Prostate gland (tissue), 2 donors: ENCODE measurements around the gene KRTAP10-3. TPM values are rescaled to one million over a fixed set of nuclear protein-coding genes. Genes with fewer than 3 reads are reported as not detected.
"Not testable (repeated sequence)": the region's sequence is repeated elsewhere in the genome, so short reads cannot be mapped to it uniquely, and the experiment has no call there.

Experiments used
- DNase-seq: peaks from one replicate; pipeline ENCODE4 v3.0.0-alpha.2; 2019; ENCODE audit warnings: low spot score
- H3K27ac ChIP-seq, 2 donors: fragments of 200-600 bp; sonication (generic); 2 replicates each; pipeline ENCODE4 v1.5.1; 2017 to 2019
- H3K27me3 ChIP-seq: fragments of 200-600 bp; sonication (generic); replicated peaks from 2 replicates; pipeline ENCODE4 v1.5.1; 2019; ENCODE audit not compliant: insufficient read depth
- H3K36me3 ChIP-seq, 2 donors: fragments of 200-600 bp; sonication (generic); 1 replicate in 1 of 2; 2 replicates in 1 of 2; pipeline versions ENCODE4 v1.5.1 to v1.8.1; 2017 to 2019
- H3K4me1 ChIP-seq: fragments of 200-600 bp; sonication (generic); replicated peaks from 2 replicates; pipeline ENCODE4 v1.5.1; 2019
- H3K4me3 ChIP-seq, 2 donors: fragments of 200-600 bp; sonication (generic); 2 replicates each; pipeline ENCODE4 v1.5.1; 2017 to 2019
- H3K9me3 ChIP-seq: fragments of 200-600 bp; sonication (generic); 2 replicates; pipeline ENCODE4 v1.5.1; 2017
- POLR2A ChIP-seq: fragments of 450-650 bp; IDR thresholded peaks from one replicate; pipeline ENCODE4 v1.6.1; 2016; ENCODE audit warnings: antibody characterized with exemption, mild to moderate bottlenecking
- POLR2AphosphoS5 ChIP-seq: sonication (generic); formaldehyde crosslinking; IDR thresholded peaks from one replicate; pipeline ENCODE4 v1.6.1; 2017; ENCODE audit warnings: antibody characterized with exemption
- WGBS: methylation state at CpG from one replicate; pipeline ENCODE4 v1.1.5; 2018; 5-methylcytosine and 5-hydroxymethylcytosine counted together
- intact Hi-C: fragments of 100-400 bp; cut with DNase I; formaldehyde crosslinking; loops from one replicate; pipeline ENCODE4 v1.14.2; 2022
- total RNA-seq, 2 donors: library from RNA; depleted of rRNA; stranded (reverse); fragments of >200 nt; gene quantifications; one replicate each; pipeline ENCODE4 v1.1.0, GENCODE V29; 2016
- TF ChIP-seq, protein P1 (sequence below), 4 experiments: fragments of 200-600 bp in 2 of 4; fragments of 450-650 bp in 2 of 4; sonication (generic) in 2 of 4; IDR thresholded peaks; 1 replicate in 3 of 4; 2 replicates in 1 of 4; pipeline ENCODE4 v1.5.1; 2016 to 2019; ENCODE audit warnings: antibody characterized with exemption in 4 of 4, mild to moderate bottlenecking in 2 of 4, moderate library complexity in 2 of 4

Gene KRTAP10-3
- total RNA-seq, 2 donors from 2014 or later: not detected

DNA sequence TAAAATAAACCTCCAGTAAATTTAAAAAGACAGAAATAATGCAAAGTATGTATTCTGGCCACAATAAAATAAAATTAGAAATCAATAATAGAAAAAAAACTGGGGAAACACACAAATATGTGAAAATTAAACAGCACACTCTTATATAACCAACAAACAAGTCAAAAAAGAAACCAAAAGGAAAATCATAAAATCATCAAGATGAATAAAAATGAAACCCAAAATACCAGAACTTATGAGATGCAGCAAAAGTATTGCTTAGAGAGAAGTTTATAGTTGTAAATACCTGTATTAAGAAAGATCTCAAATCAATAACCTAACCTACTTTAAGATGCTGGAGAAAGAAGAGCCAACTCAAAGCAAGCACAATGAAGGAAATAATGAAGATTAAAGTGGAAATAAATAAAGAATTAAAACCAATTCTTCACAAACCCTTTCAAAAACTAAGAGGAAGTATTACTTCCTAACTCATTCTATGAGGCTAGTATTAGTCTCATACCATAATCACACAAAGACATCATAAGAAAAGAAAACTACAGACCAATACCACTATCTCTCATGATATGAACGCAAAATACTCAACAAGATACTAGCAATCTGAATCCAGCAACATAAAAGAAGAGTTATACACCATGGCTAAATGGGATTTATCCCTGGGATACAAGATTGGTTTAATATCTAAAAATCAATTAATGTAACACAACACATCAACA is 6.4 kb upstream of the KRTAP10-3 start:
- H3K4me3 ChIP-seq: no peak overlapping the region
- 88% methylated on average over 1 of the region's 1 CpG for WGBS
- H3K27me3 ChIP-seq: no peaks in the 10 kb centered on the region
- no peaks in the 10 kb centered on the region for H3K9me3 ChIP-seq
- no peak for TF ChIP-seq POLR2AphosphoS5
- TF ChIP-seq, protein P1, sequence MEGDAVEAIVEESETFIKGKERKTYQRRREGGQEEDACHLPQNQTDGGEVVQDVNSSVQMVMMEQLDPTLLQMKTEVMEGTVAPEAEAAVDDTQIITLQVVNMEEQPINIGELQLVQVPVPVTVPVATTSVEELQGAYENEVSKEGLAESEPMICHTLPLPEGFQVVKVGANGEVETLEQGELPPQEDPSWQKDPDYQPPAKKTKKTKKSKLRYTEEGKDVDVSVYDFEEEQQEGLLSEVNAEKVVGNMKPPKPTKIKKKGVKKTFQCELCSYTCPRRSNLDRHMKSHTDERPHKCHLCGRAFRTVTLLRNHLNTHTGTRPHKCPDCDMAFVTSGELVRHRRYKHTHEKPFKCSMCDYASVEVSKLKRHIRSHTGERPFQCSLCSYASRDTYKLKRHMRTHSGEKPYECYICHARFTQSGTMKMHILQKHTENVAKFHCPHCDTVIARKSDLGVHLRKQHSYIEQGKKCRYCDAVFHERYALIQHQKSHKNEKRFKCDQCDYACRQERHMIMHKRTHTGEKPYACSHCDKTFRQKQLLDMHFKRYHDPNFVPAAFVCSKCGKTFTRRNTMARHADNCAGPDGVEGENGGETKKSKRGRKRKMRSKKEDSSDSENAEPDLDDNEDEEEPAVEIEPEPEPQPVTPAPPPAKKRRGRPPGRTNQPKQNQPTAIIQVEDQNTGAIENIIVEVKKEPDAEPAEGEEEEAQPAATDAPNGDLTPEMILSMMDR (IDR thresholded peaks at IDR 0.05): no peak
- TF ChIP-seq POLR2A: no peak
- H3K36me3 ChIP-seq: no peaks in the 10 kb centered on the region
- H3K4me1 ChIP-seq: no peaks in the 10 kb centered on the region
- intact Hi-C loops: no loop called here
- H3K27ac ChIP-seq: no peak overlapping the region
- no peak for DNase-seq

DNA sequence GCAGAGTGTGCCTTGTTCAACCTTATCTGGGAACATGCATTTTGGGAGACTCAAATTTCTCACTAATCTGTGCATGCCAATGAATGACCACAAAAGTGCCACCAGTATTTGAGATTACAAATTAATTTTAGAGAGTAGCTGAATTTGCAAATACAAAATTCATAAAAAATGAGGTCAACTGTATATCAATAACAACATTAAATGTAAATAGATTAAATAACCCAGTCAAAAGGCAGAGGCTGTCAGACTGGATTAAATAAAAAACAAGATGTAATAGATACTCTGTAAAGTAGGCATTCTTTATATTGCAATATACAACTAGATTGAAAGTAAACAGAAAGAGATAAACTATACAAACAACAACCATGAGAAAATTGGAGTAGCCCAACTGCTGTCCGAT is 5.5 kb upstream of the KRTAP10-3 start:
- Histone ChIP-seq H3K4me1 (no peaks in the 10 kb centered on the region), H3K9me3 (no peaks in the 10 kb centered on the region), H3K4me3 (no peak overlapping the region), H3K27me3 (no peaks in the 10 kb centered on the region), H3K27ac (no peak overlapping the region), H3K36me3 (no peaks in the 10 kb centered on the region)
- no peak for DNase-seq
- WGBS: 91% methylated on average over 1 of the region's 1 CpG
- intact Hi-C loops: no loop called here
- TF ChIP-seq, protein P1 (IDR thresholded peaks at IDR 0.05): no peak
- TF ChIP-seq POLR2A: no peak
- no peak for TF ChIP-seq POLR2AphosphoS5

DNA sequence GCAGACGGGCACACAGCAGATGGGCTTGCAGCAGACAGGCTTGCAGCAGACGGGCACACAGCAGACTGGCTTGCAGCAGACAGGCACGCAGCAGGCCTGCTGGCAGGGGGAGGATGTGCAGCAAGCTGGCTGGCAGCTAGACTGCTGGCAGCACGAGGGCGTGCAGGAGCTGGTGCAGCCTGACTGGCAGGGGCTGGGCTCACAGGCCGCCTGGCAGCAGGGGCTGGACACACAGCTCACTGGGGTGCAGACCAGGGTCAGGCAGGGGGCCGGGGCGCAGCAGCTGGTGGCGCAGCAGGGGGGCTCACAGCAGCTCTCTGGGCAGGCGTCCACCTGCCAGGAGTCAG is 293 bp downstream of the KRTAP10-3 start:
- H3K4me3 ChIP-seq, H3K27me3 ChIP-seq, H3K36me3 ChIP-seq, DNase-seq, H3K27ac ChIP-seq, H3K4me1 ChIP-seq, H3K9me3 ChIP-seq, intact Hi-C loops: not testable (repeated sequence)
- 71% methylated on average over 10 of the region's 10 CpGs for WGBS

DNA sequence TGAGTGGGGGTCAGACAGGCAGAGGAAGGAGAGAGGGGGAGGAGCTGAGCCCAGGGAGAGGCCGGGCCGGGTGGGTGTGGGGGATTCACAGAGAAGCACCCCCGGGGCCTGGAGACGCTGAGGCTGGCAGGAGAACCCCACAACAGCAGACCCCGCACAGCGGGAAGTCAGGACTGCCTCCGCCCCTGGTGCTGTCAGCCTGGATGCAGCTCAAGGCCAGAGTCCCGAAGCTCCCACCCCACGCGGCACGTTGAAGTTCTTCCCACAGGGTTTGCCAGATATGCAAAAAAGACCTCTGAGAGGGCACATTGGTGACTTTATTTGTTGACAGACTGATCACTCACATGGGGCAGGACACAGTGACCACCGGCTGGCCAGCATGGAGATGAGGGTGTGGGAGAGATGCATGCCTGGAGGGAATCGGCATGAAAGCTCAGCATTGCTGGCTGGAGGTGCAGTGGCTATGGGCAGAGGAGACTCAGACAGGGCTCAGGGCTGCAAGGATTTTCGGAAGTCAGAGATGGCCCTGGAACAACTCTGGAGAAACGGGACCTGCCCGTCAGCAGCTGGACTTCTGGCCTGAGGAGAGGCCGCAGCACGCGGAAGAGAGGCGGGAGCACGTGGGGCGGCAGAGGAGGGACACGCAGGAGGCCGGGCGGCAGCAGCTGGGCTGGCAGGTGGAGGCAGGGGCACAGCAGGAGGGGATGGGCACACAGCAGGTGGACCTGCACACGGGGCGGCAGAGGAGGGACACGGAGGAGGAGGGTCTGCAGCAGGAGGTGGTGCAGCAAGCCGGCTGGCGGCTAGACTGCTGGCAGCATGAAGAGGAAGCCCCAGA is 885 bp downstream of the KRTAP10-3 start:
- Histone ChIP-seq H3K9me3 (no peaks in the 10 kb centered on the region), H3K4me1 (no peaks in the 10 kb centered on the region), H3K27me3 (no peaks in the 10 kb centered on the region), H3K4me3 (no peak overlapping the region), H3K27ac (no peak overlapping the region), H3K36me3 (no peaks in the 10 kb centered on the region)
- TF ChIP-seq, protein P1 (IDR thresholded peaks at IDR 0.05): no peak
- TF ChIP-seq POLR2AphosphoS5 (no peak), POLR2A (no peak)
- intact Hi-C loops: no loop called here
- DNase-seq: no peak
- WGBS: 56% methylated on average over 30 of the region's 30 CpGs

DNA sequence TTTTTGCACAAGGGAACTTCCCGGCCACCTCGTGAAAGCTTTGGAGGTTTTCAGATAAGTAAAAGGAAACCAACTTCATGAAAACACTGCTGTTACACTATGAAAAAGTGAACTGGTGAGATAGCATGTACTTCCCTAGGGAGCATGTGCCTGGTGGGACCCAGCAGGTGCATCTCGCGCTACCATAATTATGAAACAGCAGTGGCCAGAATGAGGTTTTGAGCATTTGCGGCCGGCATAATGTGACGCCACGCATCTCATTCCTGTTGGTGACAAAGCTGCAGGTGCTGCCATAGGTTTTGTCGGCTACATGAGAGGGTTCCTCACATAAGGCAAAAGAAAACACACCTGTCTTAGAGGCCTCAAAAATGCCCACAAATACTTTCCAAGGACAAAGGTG is 1.7 kb downstream of the KRTAP10-3 start:
- Histone ChIP-seq H3K27ac (no peak overlapping the region), H3K27me3 (no peaks in the 10 kb centered on the region), H3K4me1 (no peaks in the 10 kb centered on the region), H3K9me3 (no peaks in the 10 kb centered on the region), H3K4me3 (no peak overlapping the region), H3K36me3 (no peaks in the 10 kb centered on the region)
- WGBS: 78% methylated on average over 9 of the region's 9 CpGs
- TF ChIP-seq, protein P1 (IDR thresholded peaks at IDR 0.05): no peak
- TF ChIP-seq POLR2AphosphoS5 (no peak), POLR2A (no peak)
- no peak for DNase-seq
- intact Hi-C loops: no loop called here
